Stimulated activated CD4-positive, alpha-beta T cell treated with anti-CD3 and anti-CD28 coated beads, Interleukin-4, amount 100 ng/mL, for 48 hours (primary cell): Measurements from ENCODE around the gene SYNGR3.
"Not testable (repeated sequence)": the region's sequence is repeated elsewhere in the genome, so short reads cannot be mapped to it uniquely, and the experiment has no call there.

Experiments
- DNase-seq, 2 donors: peaks; one replicate each; pipeline ENCODE4 v3.0.0-alpha.2; 2020; ENCODE audit warnings: low read depth in 2 of 2

Gene SYNGR3

GRCh38 chr16:2029350-2029749, 39.6 kb downstream of the SYNGR3 start:
- DNase-seq: no peak

GRCh38 chr16:2030036-2030435, 40.3 kb downstream of the SYNGR3 start:
- no peak for DNase-seq

GRCh38 chr16:2031081-2031577, 41.4 kb downstream of the SYNGR3 start:
- DNase-seq: no peak

- DNase-seq: no peak
Measured at GRCh38 chr16:2032285-2033056, 42.7 kb downstream of the SYNGR3 start.

- no peak for DNase-seq
Measured at GRCh38 chr16:2033057-2033908, 43.5 kb downstream of the SYNGR3 start.

- not testable (repeated sequence) for DNase-seq
Measured at GRCh38 chr16:2033909-2034695, 44.3 kb downstream of the SYNGR3 start.

- DNase-seq: no peak
Measured at GRCh38 chr16:2034696-2035430, 45.1 kb downstream of the SYNGR3 start.

GRCh38 chr16:2035431-2036199, 45.8 kb downstream of the SYNGR3 start:
- DNase-seq: no peak

GRCh38 chr16:2036200-2036966, 46.6 kb downstream of the SYNGR3 start:
- no peak for DNase-seq

GRCh38 chr16:2037115-2037514, 47.3 kb downstream of the SYNGR3 start:
- DNase-seq: no peak

- DNase-seq: no peak
Measured at GRCh38 chr16:2037647-2038381, 48.0 kb downstream of the SYNGR3 start.

GRCh38 chr16:2038382-2039231, 48.8 kb downstream of the SYNGR3 start:
- no peak for DNase-seq

- no peak for DNase-seq
Measured at GRCh38 chr16:2039274-2040031, 49.7 kb downstream of the SYNGR3 start.

GRCh38 chr16:2040041-2040786, 50.4 kb downstream of the SYNGR3 start:
- no peak for DNase-seq

GRCh38 chr16:2040787-2041522, 51.2 kb downstream of the SYNGR3 start:
- no peak for DNase-seq
